GM12801 (cell line): ENCODE data around the gene DNM1.

Experiments used
- TF ChIP-seq, protein P1 (sequence below): IDR thresholded peaks from one replicate; pipeline ENCODE4 v1.5.1; 2011; ENCODE audit warnings: control low read depth; ENCODE audit not compliant: insufficient read length; ENCODE audit errors: extremely low read depth

DNM1 gene

DNA sequence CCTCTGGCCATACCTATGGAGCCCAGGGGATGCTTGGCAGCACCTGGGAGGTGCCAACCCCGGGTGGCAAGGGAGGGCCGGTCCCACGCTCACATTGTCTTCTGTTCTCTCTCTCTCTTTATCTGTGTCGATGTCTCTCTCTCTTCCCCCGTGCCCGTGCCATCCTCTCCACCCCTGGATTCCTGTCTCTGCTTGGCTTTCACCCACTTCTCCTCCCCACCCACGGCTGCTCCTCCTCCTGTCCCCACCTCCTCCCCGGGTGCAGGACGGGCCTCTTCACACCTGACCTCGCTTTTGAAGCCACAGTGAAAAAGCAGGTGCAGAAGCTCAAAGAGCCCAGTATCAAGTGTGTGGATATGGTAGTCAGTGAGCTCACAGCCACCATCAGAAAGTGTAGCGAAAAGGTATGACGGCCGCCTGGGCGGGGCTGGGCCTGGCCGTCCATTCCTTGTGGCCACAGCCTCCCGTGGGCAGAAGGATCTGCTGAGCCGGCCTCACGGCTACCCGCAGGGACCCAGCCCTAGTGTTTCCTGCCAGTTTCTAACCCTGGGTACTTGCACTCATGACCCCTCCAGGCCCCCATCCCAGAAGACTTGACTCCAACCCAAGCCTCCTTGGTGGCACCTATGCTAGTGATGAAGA is 22.7 kb downstream of the DNM1 start:
- TF ChIP-seq, protein P1, sequence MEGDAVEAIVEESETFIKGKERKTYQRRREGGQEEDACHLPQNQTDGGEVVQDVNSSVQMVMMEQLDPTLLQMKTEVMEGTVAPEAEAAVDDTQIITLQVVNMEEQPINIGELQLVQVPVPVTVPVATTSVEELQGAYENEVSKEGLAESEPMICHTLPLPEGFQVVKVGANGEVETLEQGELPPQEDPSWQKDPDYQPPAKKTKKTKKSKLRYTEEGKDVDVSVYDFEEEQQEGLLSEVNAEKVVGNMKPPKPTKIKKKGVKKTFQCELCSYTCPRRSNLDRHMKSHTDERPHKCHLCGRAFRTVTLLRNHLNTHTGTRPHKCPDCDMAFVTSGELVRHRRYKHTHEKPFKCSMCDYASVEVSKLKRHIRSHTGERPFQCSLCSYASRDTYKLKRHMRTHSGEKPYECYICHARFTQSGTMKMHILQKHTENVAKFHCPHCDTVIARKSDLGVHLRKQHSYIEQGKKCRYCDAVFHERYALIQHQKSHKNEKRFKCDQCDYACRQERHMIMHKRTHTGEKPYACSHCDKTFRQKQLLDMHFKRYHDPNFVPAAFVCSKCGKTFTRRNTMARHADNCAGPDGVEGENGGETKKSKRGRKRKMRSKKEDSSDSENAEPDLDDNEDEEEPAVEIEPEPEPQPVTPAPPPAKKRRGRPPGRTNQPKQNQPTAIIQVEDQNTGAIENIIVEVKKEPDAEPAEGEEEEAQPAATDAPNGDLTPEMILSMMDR, result no peak

DNA sequence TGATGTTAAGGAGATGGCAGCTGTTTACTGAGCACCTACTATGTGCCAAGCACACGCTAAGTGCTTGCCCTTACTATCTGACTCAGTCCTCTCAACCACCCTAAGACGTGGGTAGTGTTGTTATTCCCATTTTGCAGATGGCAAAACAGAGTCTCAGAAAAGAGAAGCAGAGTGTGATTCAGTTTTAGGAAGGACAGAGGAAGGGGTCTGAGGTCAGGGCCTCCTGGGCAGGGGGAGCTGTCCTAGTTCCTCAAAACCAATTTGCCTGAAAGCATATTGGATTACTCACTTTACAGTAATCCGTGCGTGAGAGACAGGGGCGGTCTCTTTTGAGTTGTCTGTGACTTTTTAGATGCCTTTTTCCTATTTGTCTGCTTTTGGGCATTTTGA is 23.2 kb downstream of the DNM1 start:
- TF ChIP-seq, protein P1, result no peak

DNA sequence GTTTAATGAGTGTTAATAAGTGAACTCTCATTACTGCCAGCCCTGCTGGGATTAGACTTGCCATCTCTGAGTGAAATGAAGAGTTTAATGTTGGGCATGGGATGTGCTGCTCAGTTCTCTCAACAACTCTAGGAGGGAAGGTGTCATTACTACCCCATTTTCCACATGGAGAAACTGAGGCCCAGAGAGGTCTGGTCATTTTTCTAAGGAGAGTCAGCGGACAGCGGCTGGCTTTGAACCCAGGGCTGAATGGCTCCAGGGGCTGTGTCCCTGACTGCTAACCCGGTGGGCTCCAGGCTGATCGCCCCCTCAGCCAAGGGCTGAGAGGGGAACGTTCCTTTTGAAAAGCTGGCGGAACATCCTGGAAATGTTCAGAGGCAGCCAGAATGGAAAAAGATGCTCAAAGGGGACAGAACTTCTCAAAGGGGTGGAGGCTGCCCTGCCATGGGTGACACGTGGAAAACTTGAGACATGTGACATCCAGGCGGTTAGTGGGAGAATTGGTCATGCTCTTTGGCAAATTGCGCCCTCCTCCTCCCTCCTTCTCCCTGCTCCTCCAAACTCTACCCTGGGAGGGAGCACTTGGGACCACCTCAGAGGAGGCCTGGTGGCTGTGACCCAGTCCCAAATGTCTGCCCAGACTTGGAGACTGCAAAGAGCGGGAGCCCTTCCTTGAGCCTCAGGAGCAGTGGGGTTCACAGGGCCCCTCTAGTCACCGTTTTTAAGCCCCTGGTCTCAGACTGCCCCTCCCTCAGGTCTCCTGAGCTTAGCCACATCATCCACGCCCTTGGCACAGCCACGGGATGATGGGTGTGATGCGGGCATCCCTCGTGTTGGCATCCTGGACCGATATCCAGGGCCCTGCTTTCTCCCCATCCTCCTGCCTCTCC is 28.7 kb downstream of the DNM1 start:
- TF ChIP-seq, protein P1, result no peak

DNA sequence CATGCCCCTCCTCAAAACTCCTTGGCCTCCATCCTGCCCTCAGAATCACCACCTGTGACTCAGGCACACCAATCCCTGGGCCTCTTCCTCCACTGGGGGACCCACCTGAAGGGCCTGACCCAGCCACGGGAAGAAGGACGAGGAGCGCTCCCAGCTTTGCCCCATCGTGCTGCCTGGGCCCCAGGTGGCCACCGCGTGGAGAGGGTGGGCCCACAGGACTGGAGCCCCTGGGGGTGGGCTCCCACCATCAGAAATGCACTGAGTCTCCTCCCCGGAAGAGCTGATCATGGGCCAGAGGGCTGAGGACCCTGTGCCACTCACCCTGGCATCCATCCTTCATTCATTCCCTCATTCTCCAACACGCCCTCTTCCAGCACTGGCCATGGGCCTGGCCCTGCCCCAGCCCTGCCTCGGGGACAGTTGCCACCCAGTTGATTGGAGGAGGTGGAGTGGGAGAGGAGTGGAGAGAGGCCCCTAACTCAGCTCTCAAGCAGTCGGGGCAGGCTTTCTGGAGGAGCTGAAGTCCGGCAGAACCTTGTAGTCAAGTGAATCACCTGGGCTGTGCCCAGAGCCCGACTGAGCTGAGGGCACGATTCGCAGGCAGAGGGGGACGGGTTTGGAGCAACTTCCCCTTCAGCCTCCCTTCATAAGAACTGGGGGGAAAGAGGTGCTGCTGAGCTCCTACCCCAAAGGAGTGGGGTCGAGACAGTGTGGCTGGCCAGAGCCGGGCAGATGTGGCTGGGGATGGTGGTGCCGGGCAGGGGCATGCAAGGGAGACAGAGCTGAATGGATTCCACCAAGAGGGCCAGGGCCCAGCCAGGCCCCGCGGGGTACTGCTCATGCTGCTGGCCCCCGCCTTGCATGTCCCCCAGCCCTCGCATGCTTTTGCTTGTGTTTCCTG is 29.6 kb downstream of the DNM1 start:
- TF ChIP-seq, protein P1, result no peak

DNA sequence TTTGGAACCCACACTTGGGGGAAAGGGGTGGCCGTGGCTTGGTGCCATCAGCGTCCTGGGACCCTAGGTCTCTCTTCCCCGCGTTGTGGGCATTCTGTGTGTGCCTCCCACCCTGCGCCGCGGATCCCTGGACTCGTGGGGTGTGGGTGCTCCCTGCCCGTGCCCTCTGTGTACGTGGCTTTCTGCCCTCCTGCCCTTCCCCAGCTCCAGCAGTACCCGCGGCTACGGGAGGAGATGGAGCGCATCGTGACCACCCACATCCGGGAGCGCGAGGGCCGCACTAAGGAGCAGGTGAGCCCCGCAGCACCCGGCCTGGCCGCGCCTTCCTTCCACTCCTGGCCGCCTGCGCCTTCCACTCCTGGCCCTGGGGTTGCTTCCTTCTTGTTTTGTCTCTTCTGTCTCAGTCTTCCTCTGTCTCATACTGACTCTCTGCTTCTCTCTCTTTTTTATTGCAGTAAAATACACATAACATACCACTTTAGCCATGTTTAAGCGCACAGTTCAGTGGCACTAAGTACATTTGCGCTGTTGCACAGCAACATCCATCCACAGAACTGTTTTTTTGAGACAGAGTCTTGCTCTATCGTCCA is 30.7 kb downstream of the DNM1 start:
- TF ChIP-seq, protein P1, result no peak

DNA sequence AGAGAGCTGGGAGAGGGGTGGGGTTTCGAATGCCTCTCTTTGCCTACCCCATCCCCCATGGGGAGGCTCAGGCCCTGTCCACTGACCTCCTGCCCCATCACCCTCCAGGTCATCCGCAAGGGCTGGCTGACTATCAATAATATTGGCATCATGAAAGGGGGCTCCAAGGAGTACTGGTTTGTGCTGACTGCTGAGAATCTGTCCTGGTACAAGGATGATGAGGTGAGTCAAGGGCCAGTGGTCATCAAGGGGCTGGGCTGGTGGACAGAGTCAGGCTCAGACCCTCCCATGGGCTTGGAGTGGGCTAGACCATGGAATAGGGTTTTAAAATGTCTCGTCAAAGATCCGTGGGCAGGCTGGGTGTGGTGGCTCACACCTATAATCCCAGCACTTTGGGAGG is 38.9 kb downstream of the DNM1 start:
- TF ChIP-seq, protein P1, result no peak
